ENCODE measurements around the gene NUDT3.

Gene NUDT3

DNA sequence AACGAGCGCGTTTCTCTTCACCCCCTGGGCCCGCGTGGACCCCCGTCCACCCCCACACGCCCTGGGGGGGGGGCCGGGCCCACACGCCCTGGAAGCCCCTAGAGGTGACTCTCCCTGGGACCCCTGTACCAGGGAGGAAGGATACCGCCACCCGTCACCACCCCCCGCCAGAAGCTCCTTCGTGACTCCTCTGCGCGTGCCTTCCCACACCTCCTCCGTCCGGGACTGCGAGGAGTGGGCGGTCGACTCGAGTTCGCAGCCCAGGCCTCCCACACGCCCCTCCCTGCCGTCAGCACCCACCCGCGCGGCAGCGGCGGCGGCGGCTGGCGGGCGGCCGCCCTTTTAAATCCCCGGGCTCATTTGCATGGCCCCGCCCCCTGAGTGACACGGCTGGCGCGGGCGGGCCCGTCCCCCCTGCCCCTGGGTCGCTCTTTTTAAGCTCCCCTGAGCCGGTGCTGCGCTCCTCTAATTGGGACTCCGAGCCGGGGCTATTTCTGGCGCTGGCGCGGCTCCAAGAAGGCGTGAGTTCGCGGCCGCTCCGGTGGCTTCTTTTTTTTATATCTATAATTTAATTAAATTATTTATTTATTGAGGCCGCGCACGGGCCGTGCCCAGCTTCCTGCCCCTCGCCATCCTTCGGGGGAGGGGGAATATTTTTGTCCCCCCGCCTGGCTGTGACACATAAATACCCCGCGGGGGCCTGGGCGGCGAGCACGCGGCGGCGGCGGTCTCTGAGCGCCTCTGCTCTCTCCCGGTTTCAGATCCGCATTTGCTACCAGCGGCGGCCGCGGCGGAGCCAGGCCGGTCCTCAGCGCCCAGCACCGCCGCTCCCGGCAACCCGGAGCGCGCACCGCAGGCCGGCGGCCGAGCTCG, 155.8 kb downstream of the NUDT3 start, which contains the start of gene HMGA1:
HMGA1 (plus strand) TSS at position 431 of the 873 bp plus-strand sequence. CDS start 3,908 bp downstream, outside the sequence.
- peak within 1 kb of the TSS; percentile 95 for H3K4me3 ChIP-seq (ENCODE audit: low read length)
- H3K36me3 ChIP-seq (ENCODE audit: insufficient read depth, low read depth, low read length), result peaks cover 36% of the 10 kb centered on the region
- peak within 1 kb of the TSS; percentile 98 for H3K9ac ChIP-seq (ENCODE audit: low read depth, low read length)
- peaks cover 31% of the 10 kb centered on the region for H3K4me1 ChIP-seq (ENCODE audit: insufficient read depth, low read length)
- no peaks in the 10 kb centered on the region for H3K9me3 ChIP-seq (ENCODE audit: insufficient read depth, low read depth, low read length)
- H3K27ac ChIP-seq (ENCODE audit: low read length), result peak within 1 kb of the TSS; percentile 90
- H3K27me3 ChIP-seq (ENCODE audit: insufficient read depth, low read length), result no peaks in the 10 kb centered on the region

DNA sequence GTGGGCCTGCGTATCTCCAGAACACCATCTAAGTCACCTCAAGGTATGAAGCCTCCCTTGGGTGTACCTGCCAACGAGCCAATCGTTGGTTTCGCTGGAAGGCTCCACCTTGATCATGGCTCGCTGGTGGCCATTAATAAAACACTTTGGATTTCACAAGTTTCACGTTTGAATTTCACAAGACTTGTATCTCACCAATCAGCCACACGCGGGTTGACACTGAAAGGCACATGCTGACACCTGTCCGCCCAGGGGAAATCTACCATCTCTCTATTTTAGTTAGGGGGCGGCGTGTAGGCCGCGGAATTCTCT, 156.4 kb downstream of the NUDT3 start:
- peak overlapping the region; percentile 97 for H3K9ac ChIP-seq (ENCODE audit: low read depth, low read length)
- H3K27me3 ChIP-seq (ENCODE audit: insufficient read depth, low read length), result no peaks in the 10 kb centered on the region
- H3K4me1 ChIP-seq (ENCODE audit: insufficient read depth, low read length), result peaks cover 30% of the 10 kb centered on the region
- no peaks in the 10 kb centered on the region for H3K9me3 ChIP-seq (ENCODE audit: insufficient read depth, low read depth, low read length)
- peaks cover 30% of the 10 kb centered on the region for H3K36me3 ChIP-seq (ENCODE audit: insufficient read depth, low read depth, low read length)
- peak overlapping the region; percentile 95 for H3K4me3 ChIP-seq (ENCODE audit: low read length)
- H3K27ac ChIP-seq (ENCODE audit: low read length), result peak overlapping the region; percentile 90

DNA sequence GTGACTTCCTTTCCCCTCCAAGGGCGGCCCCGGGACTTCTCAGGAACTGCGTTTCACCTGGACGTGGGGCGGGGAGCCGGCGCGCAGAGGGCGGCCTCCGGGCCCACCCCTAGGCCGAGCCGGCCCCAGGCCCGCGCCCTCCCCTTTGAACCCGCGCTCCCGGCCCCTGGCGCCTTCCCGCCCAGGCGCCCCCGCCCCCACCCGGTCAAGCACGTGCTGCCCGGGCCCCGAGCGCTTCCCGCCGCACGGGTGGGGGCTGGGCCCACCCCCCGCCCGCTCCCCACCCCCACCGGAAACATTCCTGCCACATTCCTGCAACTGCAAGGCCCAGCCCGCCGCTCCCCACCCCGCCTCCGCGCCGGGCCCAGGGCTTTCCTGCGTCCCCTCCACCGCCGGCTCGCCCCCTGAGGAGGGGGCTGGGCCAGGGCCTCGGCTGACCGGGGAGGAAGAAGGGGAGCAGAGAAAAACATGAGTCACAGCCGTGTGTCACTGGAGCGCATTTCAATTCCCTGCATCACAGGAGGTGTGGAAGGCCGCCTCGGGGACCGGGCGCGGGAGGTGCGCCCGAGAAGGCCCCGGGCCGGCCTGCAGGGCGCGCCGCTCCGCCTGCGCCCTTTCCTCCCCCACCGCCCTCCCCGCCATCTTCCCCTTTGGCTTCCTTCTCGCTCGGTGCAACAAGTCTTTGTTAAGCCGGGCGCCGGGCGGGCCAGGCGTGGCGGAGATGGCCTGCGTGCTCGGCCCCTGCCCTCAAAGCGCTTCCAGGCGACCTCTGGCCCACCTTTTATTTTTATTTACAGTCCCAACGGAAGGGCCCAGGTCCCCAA, 156.9 kb downstream of the NUDT3 start:
- H3K27ac ChIP-seq (ENCODE audit: low read length), result peak overlapping the region; percentile 90
- H3K9ac ChIP-seq (ENCODE audit: low read depth, low read length), result peak overlapping the region; percentile 97

DNA sequence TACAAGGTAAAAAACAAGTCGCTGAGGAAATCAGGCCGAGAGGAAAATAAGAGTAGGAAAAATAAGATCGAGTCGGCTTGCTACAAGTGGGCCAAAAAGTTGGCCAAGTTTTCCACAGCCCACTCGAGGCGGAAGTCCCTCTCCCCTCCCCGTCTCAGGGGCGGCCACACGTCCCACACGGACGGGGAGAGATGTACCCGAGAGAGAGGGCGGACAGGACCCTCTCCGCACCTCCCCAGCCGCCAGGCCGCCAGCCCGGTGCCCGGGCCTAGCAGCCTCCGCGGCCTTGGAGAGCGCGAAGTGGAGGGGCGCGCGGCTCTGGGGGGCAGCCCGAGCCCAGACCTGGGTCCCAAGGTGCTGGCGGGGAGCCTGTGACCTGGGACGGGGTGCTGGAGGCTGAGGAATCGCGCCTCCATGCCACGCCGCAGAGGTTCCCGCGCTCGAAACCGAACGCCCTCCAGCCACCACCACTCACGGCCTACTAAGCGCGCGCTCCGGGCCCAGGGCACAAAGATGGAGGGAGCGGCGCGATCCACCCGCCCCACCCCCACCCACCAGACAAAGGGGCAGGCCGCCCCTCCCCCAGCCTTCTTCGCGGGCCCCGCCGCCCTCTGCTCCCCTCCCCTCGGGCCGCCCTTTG, 157.7 kb downstream of the NUDT3 start:
- no peaks in the 10 kb centered on the region for H3K27me3 ChIP-seq (ENCODE audit: insufficient read depth, low read length)
- peak overlapping the region; percentile 65 for H3K4me3 ChIP-seq (ENCODE audit: low read length)
- peaks cover 17% of the 10 kb centered on the region for H3K36me3 ChIP-seq (ENCODE audit: insufficient read depth, low read depth, low read length)
- H3K9ac ChIP-seq (ENCODE audit: low read depth, low read length), result peak overlapping the region; percentile 99
- H3K9me3 ChIP-seq (ENCODE audit: insufficient read depth, low read depth, low read length), result no peaks in the 10 kb centered on the region
- H3K27ac ChIP-seq (ENCODE audit: low read length), result peak overlapping the region; percentile 95
- peaks cover 21% of the 10 kb centered on the region for H3K4me1 ChIP-seq (ENCODE audit: insufficient read depth, low read length)

More for the DNA sequence above, 156.9 kb downstream of the NUDT3 start:
- Histone ChIP-seq H3K36me3 (ENCODE audit: insufficient read depth, low read depth, low read length) (peaks cover 24% of the 10 kb centered on the region), H3K4me3 (ENCODE audit: low read length) (peak overlapping the region; percentile 95), H3K9me3 (ENCODE audit: insufficient read depth, low read depth, low read length) (no peaks in the 10 kb centered on the region), H3K4me1 (ENCODE audit: insufficient read depth, low read length) (peaks cover 29% of the 10 kb centered on the region), H3K27me3 (ENCODE audit: insufficient read depth, low read length) (no peaks in the 10 kb centered on the region)

DNA sequence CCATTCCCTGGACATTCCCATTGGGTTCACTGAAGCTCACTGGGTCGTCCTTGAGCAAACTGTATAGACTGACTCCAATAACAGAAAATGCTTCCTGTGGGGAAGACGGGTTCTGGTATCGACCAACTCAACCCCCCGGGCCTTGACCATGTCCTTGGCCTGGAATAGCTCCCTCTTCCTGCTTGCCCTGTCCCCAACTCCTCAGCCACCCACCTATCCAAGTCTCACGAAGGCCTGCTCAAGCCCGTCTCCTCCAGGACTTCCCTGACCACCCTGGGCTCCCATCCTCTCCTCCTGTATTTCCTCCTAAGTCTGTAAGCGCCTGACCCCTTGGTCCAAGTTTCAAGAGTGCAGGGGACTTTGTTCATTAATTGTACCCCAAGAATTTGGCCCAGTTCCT, 158.6 kb downstream of the NUDT3 start:
- Histone ChIP-seq H3K9ac (ENCODE audit: low read depth, low read length) (peak overlapping the region; percentile 99), H3K4me1 (ENCODE audit: insufficient read depth, low read length) (peaks cover 12% of the 10 kb centered on the region), H3K36me3 (ENCODE audit: insufficient read depth, low read depth, low read length) (peaks cover 7% of the 10 kb centered on the region; the same call in 1 of the 2 replicates), H3K27me3 (ENCODE audit: insufficient read depth, low read length) (no peaks in the 10 kb centered on the region), H3K9me3 (ENCODE audit: insufficient read depth, low read depth, low read length) (no peaks in the 10 kb centered on the region), H3K4me3 (ENCODE audit: low read length) (peak overlapping the region; percentile 65; the same call in 1 of the 2 replicates), H3K27ac (ENCODE audit: low read length) (peak overlapping the region; percentile 95)

DNA sequence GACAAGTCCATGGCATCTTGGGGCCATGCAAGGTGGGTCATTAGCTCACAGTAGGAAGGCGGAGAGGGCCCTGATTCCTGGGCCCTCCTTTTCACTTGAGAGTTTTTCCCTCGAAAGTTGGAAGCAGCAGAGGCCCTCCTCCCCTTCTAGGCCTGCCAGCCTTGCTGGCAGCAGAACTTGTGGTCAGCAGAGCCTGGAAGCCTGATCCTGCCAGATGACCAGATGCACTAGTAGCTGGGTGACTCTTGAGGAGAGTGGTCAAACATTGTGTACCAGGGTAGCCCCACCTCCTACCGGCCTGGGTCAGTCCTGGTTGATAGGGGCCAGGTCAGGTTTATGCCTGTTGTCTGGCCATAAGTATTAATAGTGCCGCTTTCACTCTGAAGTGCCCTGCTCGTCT, 159.6 kb downstream of the NUDT3 start:
- H3K4me1 ChIP-seq (ENCODE audit: insufficient read depth, low read length), result peaks cover 12% of the 10 kb centered on the region
- H3K27ac ChIP-seq (ENCODE audit: low read length), result no peak overlapping the region
- no peak overlapping the region for H3K4me3 ChIP-seq (ENCODE audit: low read length)

DNA sequence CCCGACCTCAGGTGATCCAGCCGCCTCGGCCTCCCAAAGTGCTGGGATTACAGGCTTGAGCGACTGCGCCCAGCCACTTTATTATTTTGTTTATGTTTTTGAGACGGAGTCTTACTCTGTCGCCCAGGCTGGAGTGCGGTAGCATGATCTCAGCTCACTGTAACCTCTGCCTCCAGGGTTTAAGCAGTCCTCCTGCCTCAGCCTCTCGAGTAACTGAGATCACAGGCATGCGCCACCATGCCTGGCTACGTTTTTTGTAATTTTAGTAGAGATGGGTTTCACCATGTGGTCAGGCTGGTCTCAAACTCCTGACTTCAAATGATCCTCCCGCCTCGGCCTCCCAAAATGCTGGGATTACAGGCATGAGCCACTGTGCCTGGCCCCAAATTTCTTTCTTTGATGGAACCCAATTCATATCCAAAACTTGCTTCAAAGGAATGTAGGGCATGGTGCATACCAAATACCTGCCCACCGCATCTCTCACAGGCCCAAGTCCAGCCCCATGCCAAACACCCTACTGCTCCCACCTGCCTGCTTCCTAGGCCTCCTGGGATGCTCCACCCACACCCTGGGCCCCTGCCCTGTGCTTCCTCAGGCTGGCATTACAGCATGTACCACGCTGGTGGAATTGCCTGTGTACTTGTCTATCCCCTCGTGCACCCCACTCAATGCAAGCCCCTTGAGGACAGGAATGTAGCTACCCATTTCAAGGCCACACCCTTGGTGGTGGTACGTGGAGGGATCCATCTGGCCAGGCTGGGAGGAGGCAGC, 160.7 kb downstream of the NUDT3 start:
- H3K36me3 ChIP-seq (ENCODE audit: insufficient read depth, low read depth, low read length), result no peaks in the 10 kb centered on the region
- no peaks in the 10 kb centered on the region for H3K27me3 ChIP-seq (ENCODE audit: insufficient read depth, low read length)
- H3K9me3 ChIP-seq (ENCODE audit: insufficient read depth, low read depth, low read length), result no peaks in the 10 kb centered on the region
- H3K27ac ChIP-seq (ENCODE audit: low read length), result no peak overlapping the region
- H3K4me1 ChIP-seq (ENCODE audit: insufficient read depth, low read length), result peaks cover 22% of the 10 kb centered on the region
- H3K9ac ChIP-seq (ENCODE audit: low read depth, low read length), result no peak overlapping the region
- H3K4me3 ChIP-seq (ENCODE audit: low read length), result no peak overlapping the region

More for the DNA sequence above, 159.6 kb downstream of the NUDT3 start:
- Histone ChIP-seq H3K9me3 (ENCODE audit: insufficient read depth, low read depth, low read length) (no peaks in the 10 kb centered on the region), H3K27me3 (ENCODE audit: insufficient read depth, low read length) (no peaks in the 10 kb centered on the region), H3K36me3 (ENCODE audit: insufficient read depth, low read depth, low read length) (no peaks in the 10 kb centered on the region), H3K9ac (ENCODE audit: low read depth, low read length) (0 out of 2 replicates have a peak overlapping the region, but pooled peaks have one; percentile 9)

DNA sequence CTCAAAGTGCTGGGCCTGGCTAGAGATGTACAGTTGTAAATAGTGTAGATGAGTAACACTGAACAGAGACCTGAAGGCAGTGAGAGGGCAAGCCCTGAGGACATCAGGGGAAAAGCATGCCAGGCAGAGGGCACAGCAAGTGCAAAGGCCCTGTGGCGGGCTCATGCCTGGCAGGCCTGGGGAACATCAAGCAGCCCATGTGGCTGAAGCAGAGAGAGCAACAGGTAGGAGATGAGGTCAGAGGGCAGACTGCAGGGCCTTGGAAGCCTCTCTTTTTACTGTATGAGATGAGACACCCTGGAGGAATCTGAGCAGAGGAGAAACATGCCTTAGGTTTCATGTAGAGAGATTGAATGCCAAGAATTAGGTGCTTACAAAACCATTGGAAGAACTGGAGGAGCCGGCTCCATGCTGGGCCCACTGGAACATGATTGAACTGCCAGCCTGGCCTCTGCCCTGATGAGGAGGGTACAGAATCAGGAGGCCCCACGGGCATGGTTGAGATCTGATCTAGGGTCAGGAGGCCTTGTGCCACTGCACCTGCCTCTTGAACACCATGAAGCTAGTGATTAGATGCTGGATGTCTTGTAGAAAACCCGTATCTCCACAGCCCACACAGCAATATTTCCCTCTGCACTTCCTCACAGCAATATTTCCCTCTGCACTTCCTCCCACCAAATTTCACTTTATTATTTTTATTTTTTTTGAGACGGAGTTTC, 161.7 kb downstream of the NUDT3 start:
- no peak overlapping the region for H3K27ac ChIP-seq (ENCODE audit: low read length)
- H3K36me3 ChIP-seq (ENCODE audit: insufficient read depth, low read depth, low read length), result no peaks in the 10 kb centered on the region
- no peak overlapping the region for H3K9ac ChIP-seq (ENCODE audit: low read depth, low read length)

DNA sequence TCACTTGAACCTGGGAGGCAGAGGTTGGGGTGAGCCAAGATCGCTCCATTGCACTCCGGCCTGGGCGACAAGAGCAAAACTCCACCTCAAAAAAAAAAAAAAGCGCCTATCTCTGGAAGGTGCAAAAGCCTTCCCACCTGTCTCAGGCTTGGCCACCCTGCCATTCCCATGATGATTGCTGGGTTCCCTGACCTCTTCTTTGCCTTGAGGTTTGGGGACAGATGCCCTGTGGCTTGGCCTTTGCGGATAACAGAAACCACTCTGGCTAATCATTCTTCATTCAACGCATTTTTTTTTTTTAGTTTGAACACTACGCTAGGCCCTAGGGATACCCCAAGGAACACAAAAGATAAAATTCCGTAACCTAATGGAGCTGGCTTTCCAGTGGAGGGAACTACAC, 162.6 kb downstream of the NUDT3 start:
- Histone ChIP-seq H3K4me3 (ENCODE audit: low read length) (no peak overlapping the region), H3K27ac (ENCODE audit: low read length) (no peak overlapping the region), H3K9ac (ENCODE audit: low read depth, low read length) (no peak overlapping the region), H3K9me3 (ENCODE audit: insufficient read depth, low read depth, low read length) (no peaks in the 10 kb centered on the region), H3K27me3 (ENCODE audit: insufficient read depth, low read length) (no peaks in the 10 kb centered on the region), H3K4me1 (ENCODE audit: insufficient read depth, low read length) (peaks cover 33% of the 10 kb centered on the region), H3K36me3 (ENCODE audit: insufficient read depth, low read depth, low read length) (no peaks in the 10 kb centered on the region)

More for the DNA sequence above, 161.7 kb downstream of the NUDT3 start:
- Histone ChIP-seq H3K27me3 (ENCODE audit: insufficient read depth, low read length) (no peaks in the 10 kb centered on the region), H3K9me3 (ENCODE audit: insufficient read depth, low read depth, low read length) (no peaks in the 10 kb centered on the region), H3K4me1 (ENCODE audit: insufficient read depth, low read length) (peaks cover 32% of the 10 kb centered on the region), H3K4me3 (ENCODE audit: low read length) (no peak overlapping the region)

Measured in iPS-20b (cell line).